Neuronal stem cell (in vitro differentiated cells): ENCODE measurements around the gene LBX1.

Experiments used
- DNase-seq: peaks from one replicate; pipeline ENCODE4 v3.0.0-alpha.2; 2013; ENCODE audit warnings: low spot score
- H2AFZ ChIP-seq: one replicate; pipeline ENCODE4 v1.6.1; 2013; ENCODE audit warnings: mild to moderate bottlenecking, low read length, inconsistent platforms
- H2AK5ac ChIP-seq: 2 replicates; pipeline ENCODE4 v1.6.1; 2013; ENCODE audit warnings: low read depth, mild to moderate bottlenecking, inconsistent platforms, low read length, moderate library complexity, mixed read lengths
- H2BK120ac ChIP-seq: 2 replicates; pipeline ENCODE4 v1.6.1; 2013; ENCODE audit warnings: low read depth, mild to moderate bottlenecking, inconsistent platforms, low read length, moderate library complexity, mixed read lengths
- H2BK12ac ChIP-seq: one replicate; pipeline ENCODE4 v1.6.1; 2013; ENCODE audit warnings: low read length, inconsistent platforms
- H2BK15ac ChIP-seq: 2 replicates; pipeline ENCODE4 v1.6.1; 2013; ENCODE audit warnings: mild to moderate bottlenecking, low read length, inconsistent platforms, mixed read lengths
- H2BK5ac ChIP-seq: one replicate; pipeline ENCODE4 v1.6.1; 2013; ENCODE audit warnings: inconsistent platforms, mild to moderate bottlenecking, low read length, moderate library complexity
- H3K14ac ChIP-seq: one replicate; pipeline ENCODE4 v1.6.1; 2013; ENCODE audit warnings: low read length, inconsistent platforms
- H3K18ac ChIP-seq: 2 replicates; pipeline ENCODE4 v1.6.1; 2013; ENCODE audit warnings: low read length, inconsistent platforms
- H3K23ac ChIP-seq: 2 replicates; pipeline ENCODE4 v1.6.1; 2013; ENCODE audit warnings: low read depth, mild to moderate bottlenecking, mixed read lengths, low read length, inconsistent platforms; ENCODE audit not compliant: poor library complexity
- H3K27ac ChIP-seq: replicated peaks from 3 replicates; pipeline ENCODE4 v1.5.1; 2013; ENCODE audit warnings: low read length, inconsistent platforms
- H3K27me3 ChIP-seq, 3 experiments: 2 replicates each; pipeline ENCODE4 v1.6.1; 2013; ENCODE audit warnings: low read length in 3 of 3, mild to moderate bottlenecking in 2 of 3, inconsistent platforms in 1 of 3, low read depth in 1 of 3, mixed read lengths in 1 of 3, moderate library complexity in 1 of 3; ENCODE audit not compliant: control insufficient read depth in 3 of 3, insufficient read depth in 3 of 3
- H3K36me3 ChIP-seq, 2 donors: replicated peaks in 1 of 2; 2 replicates each; pipeline ENCODE4 v1.6.1; 2013; ENCODE audit warnings: low read length in 2 of 2; ENCODE audit not compliant: control insufficient read depth in 2 of 2, insufficient read depth in 2 of 2
- H3K4ac ChIP-seq: 2 replicates; pipeline ENCODE4 v1.6.1; 2013; ENCODE audit warnings: inconsistent platforms, mild to moderate bottlenecking, low read length, moderate library complexity
- H3K4me1 ChIP-seq, 2 donors: 1 replicate in 1 of 2; 2 replicates in 1 of 2; pipeline ENCODE4 v1.6.1; 2013; ENCODE audit warnings: low read length in 2 of 2, low read depth in 1 of 2; ENCODE audit not compliant: control insufficient read depth in 2 of 2, insufficient read depth in 1 of 2
- H3K4me2 ChIP-seq: one replicate; pipeline ENCODE4 v1.6.1; 2013; ENCODE audit warnings: mild to moderate bottlenecking, low read length, inconsistent platforms; ENCODE audit not compliant: insufficient read depth, poor library complexity, severe bottlenecking
- H3K4me3 ChIP-seq, 2 donors: 2 replicates each; pipeline ENCODE4 v1.5.1; 2013; ENCODE audit warnings: low read length in 2 of 2, mild to moderate bottlenecking in 2 of 2, inconsistent platforms in 1 of 2, moderate library complexity in 1 of 2
- H3K79me1 ChIP-seq: one replicate; pipeline ENCODE4 v1.6.1; 2013; ENCODE audit warnings: low read depth, mild to moderate bottlenecking, inconsistent platforms, low read length, moderate library complexity
- H3K9ac ChIP-seq: one replicate; pipeline ENCODE4 v1.6.1; 2013; ENCODE audit warnings: mild to moderate bottlenecking, low read depth, low read length, inconsistent platforms; ENCODE audit not compliant: poor library complexity
- H3K9me3 ChIP-seq, 2 donors: replicated peaks in 1 of 2; 2 replicates each; pipeline versions ENCODE3 to v1.6.1; 2013; ENCODE audit warnings: low read length in 2 of 2, mild to moderate bottlenecking in 2 of 2, inconsistent platforms in 1 of 2, low read depth in 1 of 2, mixed read lengths in 1 of 2, moderate library complexity in 1 of 2; ENCODE audit not compliant: control insufficient read depth in 2 of 2, insufficient read depth in 1 of 2
- H4K8ac ChIP-seq: one replicate; pipeline ENCODE4 v1.6.1; 2013; ENCODE audit warnings: low read depth, mild to moderate bottlenecking, inconsistent platforms, low read length, moderate library complexity
- H4K91ac ChIP-seq: one replicate; pipeline ENCODE4 v1.6.1; 2013; ENCODE audit warnings: low read length, low read depth, mild to moderate bottlenecking, inconsistent platforms; ENCODE audit not compliant: poor library complexity
- WGBS, 2 donors: extraction: QIAGEN DNeasy Blood & Tissue Kit; methylation state at CpG; one replicate each; pipeline ENCODE4 v1.1.7; 2013; ENCODE audit warnings: missing lambda C conversion rate in 2 of 2, mixed read lengths in 1 of 2; ENCODE audit not compliant: insufficient read length in 2 of 2, insufficient replicate concordance in 1 of 2; ENCODE audit errors: extremely low coverage in 2 of 2; 5-methylcytosine and 5-hydroxymethylcytosine counted together

The LBX1 gene

DNA sequence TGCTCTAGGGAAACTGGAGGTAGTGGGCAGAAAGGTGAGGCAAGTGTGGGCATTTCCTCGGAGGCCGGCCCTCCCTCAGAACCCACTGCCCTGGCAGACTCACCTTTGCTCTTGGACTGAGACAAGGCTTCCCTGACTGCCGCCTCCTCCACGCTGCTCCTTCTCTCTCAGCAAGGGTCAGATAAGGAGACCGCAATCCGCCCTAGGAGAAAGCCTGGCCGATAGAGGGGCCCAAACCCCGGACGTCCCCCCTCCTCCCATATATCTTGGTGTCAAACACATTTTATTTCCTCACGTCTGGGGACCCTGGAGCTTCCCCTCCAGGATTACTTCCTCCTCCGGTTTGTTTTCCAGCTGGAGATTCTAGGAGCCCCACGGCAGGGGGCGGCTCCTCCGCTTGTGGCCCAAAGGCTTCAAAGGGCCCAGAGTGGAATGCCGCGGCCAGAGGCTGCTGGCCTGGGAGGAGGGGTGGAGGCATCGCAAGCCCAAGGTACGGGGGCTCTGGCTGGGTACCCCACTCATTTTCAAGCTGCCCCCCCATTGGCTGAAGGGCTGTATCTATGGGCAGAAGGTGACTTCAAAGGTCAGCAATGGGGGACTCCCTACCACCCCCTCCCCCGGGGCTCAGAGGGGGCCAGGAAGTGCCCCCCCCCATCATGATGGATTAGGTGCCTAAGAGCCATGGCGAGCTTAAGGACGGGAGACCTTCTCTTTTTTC lies 31.7 kb upstream of the LBX1 start:
- Histone ChIP-seq H3K4me3 (no peak overlapping the region), H3K4me2 (peak overlapping the region; percentile 36), H3K79me1 (no peaks in the 10 kb centered on the region), H3K4me1 (peaks cover 0 to 21% of the 10 kb centered on the region in 2 donors), H3K9ac (no peak overlapping the region), H2BK120ac (no peak overlapping the region), H3K18ac (peak overlapping the region; percentile 30), H4K91ac (no peak overlapping the region), H2BK12ac (no peak overlapping the region), H2AK5ac (no peak overlapping the region), H2BK5ac (no peak overlapping the region), H2BK15ac (no peak overlapping the region), H3K23ac (no peak overlapping the region), H3K4ac (no peak overlapping the region), H3K27me3 (peaks cover 0 to 45% (median 14%) of the 10 kb centered on the region in 3 experiments), H3K14ac (no peak overlapping the region), H3K9me3 (peaks cover 0 to 3% of the 10 kb centered on the region in 2 donors), H3K36me3 (no peaks in the 10 kb centered on the region), H4K8ac (no peak overlapping the region), H2AFZ (no peak overlapping the region), H3K27ac (no peak overlapping the region)
- DNase-seq, result no peak
- whole genome bisulfite sequencing, 2 donors, result no CpG with 5 or more reads among the region's 21 CpGs

DNA sequence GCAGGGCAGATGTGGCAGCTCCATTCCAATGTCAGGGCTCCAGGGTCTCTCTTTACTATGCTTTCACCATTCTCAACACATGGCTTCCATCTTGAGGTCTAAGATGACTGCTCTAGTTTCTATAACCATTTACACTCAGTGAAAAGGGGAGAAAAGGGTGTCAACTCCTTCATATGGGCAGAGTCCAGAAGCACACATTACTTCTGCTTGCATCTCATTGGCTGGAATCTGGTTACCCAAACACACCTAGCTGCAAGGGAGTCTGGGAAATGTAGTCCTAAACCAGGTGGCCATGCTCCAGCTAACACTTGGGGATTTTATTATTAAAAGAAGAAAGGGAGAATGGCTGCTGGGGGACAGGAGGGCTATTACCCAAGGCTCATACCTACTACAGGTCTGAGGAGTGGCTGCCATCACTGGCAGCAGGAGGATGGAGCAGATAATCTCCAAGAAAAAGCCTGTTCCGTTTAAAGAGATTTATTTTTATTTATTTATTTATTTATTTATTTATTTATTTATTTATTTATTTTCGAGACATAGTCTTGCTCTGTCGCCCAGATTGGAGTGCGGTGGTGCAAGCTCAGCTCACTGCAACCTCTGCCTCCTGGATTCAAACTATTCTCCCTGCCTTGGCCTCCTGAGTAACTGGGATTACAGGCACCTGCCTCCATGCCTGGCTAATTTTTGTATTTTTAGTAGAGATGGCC lies 29.1 kb upstream of the LBX1 start:
- Histone ChIP-seq H3K4ac (no peak overlapping the region), H3K9ac (no peak overlapping the region), H2BK5ac (no peak overlapping the region), H3K9me3 (peaks cover 0 to 3% of the 10 kb centered on the region in 2 donors), H2BK15ac (no peak overlapping the region), H2AFZ (no peak overlapping the region), H3K23ac (no peak overlapping the region), H2BK120ac (no peak overlapping the region), H3K27ac (no peak overlapping the region), H4K8ac (no peak overlapping the region), H3K4me1 (peaks cover 0 to 21% of the 10 kb centered on the region in 2 donors), H2BK12ac (no peak overlapping the region), H3K79me1 (no peaks in the 10 kb centered on the region), H3K14ac (no peak overlapping the region), H3K4me2 (no peak overlapping the region), H2AK5ac (no peak overlapping the region), H4K91ac (no peak overlapping the region), H3K4me3 (no peak overlapping the region), H3K18ac (no peak overlapping the region), H3K27me3 (peaks cover 0 to 53% (median 10%) of the 10 kb centered on the region in 3 experiments), H3K36me3 (no peaks in the 10 kb centered on the region)
- no CpG with 5 or more reads among the region's 4 CpGs for WGBS, 2 donors
- no peak for DNase-seq

DNA sequence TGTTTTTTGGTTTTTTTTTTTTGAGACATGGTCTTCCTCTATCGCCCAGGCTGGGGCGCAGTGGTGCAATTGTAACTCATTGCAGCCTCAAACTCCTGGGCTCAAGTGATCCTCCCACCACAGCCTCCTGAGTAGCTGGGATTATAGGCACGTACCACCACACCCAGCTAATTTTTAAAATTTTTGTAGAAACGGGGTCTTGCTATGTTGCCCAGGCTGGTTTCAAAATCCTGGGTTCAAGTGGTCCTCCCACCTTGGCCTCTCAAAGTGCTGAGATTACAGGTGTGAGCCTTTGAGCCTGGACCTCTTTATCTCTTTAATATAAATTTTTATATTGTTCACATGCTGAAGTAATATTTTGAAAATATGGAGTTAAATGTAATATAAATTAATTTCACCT lies 28.2 kb upstream of the LBX1 start:
- H4K8ac ChIP-seq, result no peak overlapping the region
- no peak overlapping the region for H2BK120ac ChIP-seq
- no peaks in the 10 kb centered on the region for H3K36me3 ChIP-seq

DNA sequence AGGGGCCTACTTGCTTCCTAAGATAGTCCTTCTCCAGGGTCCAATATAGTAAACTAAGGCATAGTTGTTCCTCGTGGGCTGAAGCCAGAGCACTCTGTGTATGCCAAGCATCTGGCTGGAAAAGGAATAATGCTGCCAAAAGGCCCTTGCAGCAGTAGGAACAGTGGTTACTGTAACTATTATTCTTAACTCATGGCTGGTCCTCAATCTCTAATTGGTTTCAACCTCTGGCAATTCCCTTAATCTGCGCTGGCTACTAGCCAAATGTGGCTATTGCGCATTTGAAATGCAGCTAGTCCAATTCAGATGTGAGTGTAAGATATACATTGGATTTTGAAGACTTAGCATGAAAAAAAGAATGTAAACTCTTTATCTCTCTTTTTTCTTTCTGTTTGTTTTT lies 27.8 kb upstream of the LBX1 start:
- peaks cover 0 to 3% of the 10 kb centered on the region in 2 donors for H3K9me3 ChIP-seq
- H3K23ac ChIP-seq, result no peak overlapping the region
- no peaks in the 10 kb centered on the region for H3K79me1 ChIP-seq
- no peak overlapping the region for H2BK12ac ChIP-seq
- H3K4me3 ChIP-seq, result no peak overlapping the region
- H3K27me3 ChIP-seq, result peaks cover 0 to 48% (median 8%) of the 10 kb centered on the region in 3 experiments
- no peak overlapping the region for H3K4ac ChIP-seq
- H2BK15ac ChIP-seq, result no peak overlapping the region
- no CpG with 5 or more reads among the region's 3 CpGs for WGBS, 2 donors
- no peak overlapping the region for H4K91ac ChIP-seq
- peaks cover 0 to 15% of the 10 kb centered on the region in 2 donors for H3K4me1 ChIP-seq
- no peak overlapping the region for H2AK5ac ChIP-seq
- no peak overlapping the region for H3K4me2 ChIP-seq
- H2AFZ ChIP-seq, result no peak overlapping the region
- H2BK120ac ChIP-seq, result no peak overlapping the region
- H2BK5ac ChIP-seq, result no peak overlapping the region
- no peak overlapping the region for H3K14ac ChIP-seq
- no peaks in the 10 kb centered on the region for H3K36me3 ChIP-seq
- no peak for DNase-seq
- no peak overlapping the region for H3K18ac ChIP-seq
- H4K8ac ChIP-seq, result no peak overlapping the region
- no peak overlapping the region for H3K27ac ChIP-seq
- no peak overlapping the region for H3K9ac ChIP-seq

More for the DNA sequence above, 28.2 kb upstream of the LBX1 start:
- Histone ChIP-seq H3K79me1 (no peaks in the 10 kb centered on the region), H3K9ac (no peak overlapping the region), H3K9me3 (peaks cover 0 to 3% of the 10 kb centered on the region in 2 donors), H3K18ac (no peak overlapping the region), H4K91ac (no peak overlapping the region), H3K23ac (no peak overlapping the region), H2AFZ (no peak overlapping the region), H3K4me1 (peaks cover 0 to 15% of the 10 kb centered on the region in 2 donors), H3K27me3 (peaks cover 0 to 49% (median 8%) of the 10 kb centered on the region in 3 experiments), H3K4me2 (no peak overlapping the region), H2BK5ac (no peak overlapping the region), H2BK12ac (no peak overlapping the region), H3K4ac (no peak overlapping the region), H3K27ac (no peak overlapping the region), H2AK5ac (no peak overlapping the region), H2BK15ac (no peak overlapping the region), H3K4me3 (no peak overlapping the region), H3K14ac (no peak overlapping the region)
- WGBS, 2 donors, result no CpG with 5 or more reads among the region's 4 CpGs
- no peak for DNase-seq
